HepG2 (cell line): ENCODE data around the gene GMEB2. TPM values are rescaled to one million over a fixed set of nuclear protein-coding genes. Genes with fewer than 3 reads are reported as not detected.

Experiments used
- ARNT2 ChIP-seq: sonication (generic); formaldehyde crosslinking; IDR thresholded peaks from 2 replicates; pipeline ENCODE4 v1.8.0; 2022; ENCODE audit warnings: mild to moderate bottlenecking, low read depth, missing genetic modification reagents, moderate library complexity
- CCDC6 ChIP-seq: sonication (generic); formaldehyde crosslinking; IDR thresholded peaks from 2 replicates; pipeline ENCODE4 v1.8.1; 2022; ENCODE audit warnings: mild to moderate bottlenecking, missing genetic modification reagents, moderate library complexity
- CENPX ChIP-seq: sonication (generic); formaldehyde crosslinking; IDR thresholded peaks from 2 replicates; pipeline ENCODE4 v1.9.0; 2021; ENCODE audit warnings: mild to moderate bottlenecking, missing genetic modification reagents, moderate library complexity
- DMAP1 ChIP-seq: IDR thresholded peaks from 2 replicates; pipeline ENCODE4 v1.6.1; 2016
- FIP1L1 ChIP-seq: fragments of 200-400 bp; formaldehyde crosslinking; IDR thresholded peaks from 2 replicates; pipeline ENCODE4 v1.6.1; 2018; ENCODE audit warnings: low read depth, mild to moderate bottlenecking, low read length, moderate library complexity, borderline replicate concordance; ENCODE audit not compliant: insufficient read depth
- MATR3 ChIP-seq: sonication (generic); formaldehyde crosslinking; IDR thresholded peaks from 2 replicates; pipeline ENCODE4 v1.4.0; 2020; ENCODE audit warnings: missing genetic modification reagents
- SALL2 ChIP-seq: sonication (generic); formaldehyde crosslinking; IDR thresholded peaks from 2 replicates; pipeline ENCODE4 v1.8.1; 2023; ENCODE audit warnings: mild to moderate bottlenecking, missing genetic modification reagents, inconsistent platforms
- SAP130 ChIP-seq: IDR thresholded peaks from 2 replicates; pipeline ENCODE4 v1.6.1; 2016; ENCODE audit warnings: low read depth
- SMAD1 ChIP-seq: sonication (generic); formaldehyde crosslinking; IDR thresholded peaks from 2 replicates; pipeline ENCODE4 v1.4.0; 2020; ENCODE audit warnings: missing genetic modification reagents, low read depth, mild to moderate bottlenecking, borderline replicate concordance
- SP140L ChIP-seq: sonication (generic); formaldehyde crosslinking; IDR thresholded peaks from 2 replicates; pipeline ENCODE4 v1.4.0; 2020; ENCODE audit warnings: missing genetic modification reagents, borderline replicate concordance
- ZBTB8A ChIP-seq: sonication (generic); formaldehyde crosslinking; IDR thresholded peaks from 2 replicates; pipeline ENCODE4 v1.4.0; 2020; ENCODE audit warnings: mild to moderate bottlenecking, low read depth, missing genetic modification reagents, borderline replicate concordance
- ZFYVE20 ChIP-seq: sonication (generic); formaldehyde crosslinking; IDR thresholded peaks from 2 replicates; pipeline ENCODE4 v1.8.0; 2023; ENCODE audit warnings: low read depth, mild to moderate bottlenecking, moderate library complexity, missing genetic modification reagents, borderline replicate concordance
- ZNF496 ChIP-seq: sonication (generic); formaldehyde crosslinking; IDR thresholded peaks from 2 replicates; pipeline ENCODE4 v1.8.1; 2023; ENCODE audit warnings: mild to moderate bottlenecking, moderate library complexity, missing genetic modification reagents; ENCODE audit not compliant: insufficient replicate concordance
- ZNF562 ChIP-seq: sonication (generic); formaldehyde crosslinking; IDR thresholded peaks from 2 replicates; pipeline ENCODE4 v1.8.0; 2022; ENCODE audit warnings: missing genetic modification reagents, borderline replicate concordance
- ZNF746 ChIP-seq: sonication (generic); formaldehyde crosslinking; IDR thresholded peaks from 2 replicates; pipeline ENCODE4 v1.8.0; 2022; ENCODE audit warnings: mild to moderate bottlenecking, missing genetic modification reagents
- ZNF792 ChIP-seq: IDR thresholded peaks from 2 replicates; pipeline ENCODE4 v1.6.1; 2016
- ZSCAN22 ChIP-seq: sonication (generic); formaldehyde crosslinking; IDR thresholded peaks from 2 replicates; pipeline ENCODE4 v1.4.0; 2020; ENCODE audit warnings: mild to moderate bottlenecking, missing genetic modification reagents
- polyA plus RNA-seq, 8 experiments: library from polyadenylated mRNA; depleted of rRNA in 3 of 8; stranded (reverse) in 7 of 8; unstranded in 1 of 8; fragments of >200 nt; fragmentation: Illumina TruSeq in 4 of 8; extraction: Trizol in 4 of 8; gene quantifications; 2 replicates each; pipeline versions ENCODE4 v1.2.1 to v1.2.3, GENCODE V29; 2011 to 2016; ENCODE audit warnings: low read depth in 4 of 8, missing spikeins in 1 of 8, mixed read lengths in 1 of 8; ENCODE audit not compliant: insufficient read depth in 1 of 8
- total RNA-seq, 5 experiments: library from RNA; depleted of rRNA; stranded (reverse); fragments of >200 nt; fragmentation: Illumina TruSeq; extraction: Trizol; gene quantifications; 2 replicates each; pipeline ENCODE4 v1.2.3, GENCODE V29; 2016; ENCODE audit warnings: low read depth in 1 of 5
- TF ChIP-seq, protein P1 (sequence below): sonication (generic); formaldehyde crosslinking; IDR thresholded peaks from 2 replicates; pipeline ENCODE4 v1.5.0; 2020; ENCODE audit warnings: mild to moderate bottlenecking, missing genetic modification reagents, borderline replicate concordance
- TF ChIP-seq, protein P2 (sequence below): IDR thresholded peaks from 2 replicates; pipeline ENCODE4 v1.6.1; 2016
- TF ChIP-seq, protein P3 (sequence below): sonication (generic); formaldehyde crosslinking; IDR thresholded peaks from 2 replicates; pipeline ENCODE4 v1.4.0; 2020; ENCODE audit warnings: mild to moderate bottlenecking, low read depth, missing genetic modification reagents

Gene GMEB2
- total and polyA plus RNA-seq, 2 of the 13 experiments (the other 11 are each of a cell fraction or from before 2014, with no cell fraction given): 10.6 to 12.4 TPM

DNA sequence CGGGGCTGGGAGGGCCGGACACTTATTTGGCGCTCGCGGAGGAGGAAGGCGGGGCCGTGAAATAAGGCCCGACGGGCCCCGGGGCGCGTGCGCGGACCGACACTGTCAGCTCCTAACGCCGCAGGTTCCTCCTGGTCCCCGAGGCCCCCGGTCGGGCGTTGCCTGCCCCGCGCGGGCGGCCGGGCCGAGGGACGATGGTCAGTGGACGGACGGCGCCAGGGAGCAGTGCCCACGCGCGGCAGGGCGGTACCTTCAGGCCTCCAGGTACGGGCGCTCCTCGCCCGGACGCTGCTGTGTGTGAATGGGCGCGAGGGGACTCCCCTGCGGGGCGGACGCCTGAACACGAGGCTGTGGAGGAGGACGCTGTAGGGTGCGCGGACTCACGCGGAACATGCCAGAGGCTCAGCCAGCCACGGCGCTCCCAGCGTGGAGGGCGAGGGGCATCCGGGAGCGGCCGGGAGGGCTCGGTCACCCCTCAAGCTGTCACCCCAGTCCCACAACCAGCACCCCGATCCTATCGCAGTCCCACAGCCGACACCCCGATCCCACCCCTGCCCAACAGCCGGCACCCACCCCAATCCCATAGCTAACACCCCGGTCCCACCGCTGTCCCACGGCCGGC lies 339 bp upstream of the GMEB2 start (continued):
- TF ChIP-seq, protein P1, sequence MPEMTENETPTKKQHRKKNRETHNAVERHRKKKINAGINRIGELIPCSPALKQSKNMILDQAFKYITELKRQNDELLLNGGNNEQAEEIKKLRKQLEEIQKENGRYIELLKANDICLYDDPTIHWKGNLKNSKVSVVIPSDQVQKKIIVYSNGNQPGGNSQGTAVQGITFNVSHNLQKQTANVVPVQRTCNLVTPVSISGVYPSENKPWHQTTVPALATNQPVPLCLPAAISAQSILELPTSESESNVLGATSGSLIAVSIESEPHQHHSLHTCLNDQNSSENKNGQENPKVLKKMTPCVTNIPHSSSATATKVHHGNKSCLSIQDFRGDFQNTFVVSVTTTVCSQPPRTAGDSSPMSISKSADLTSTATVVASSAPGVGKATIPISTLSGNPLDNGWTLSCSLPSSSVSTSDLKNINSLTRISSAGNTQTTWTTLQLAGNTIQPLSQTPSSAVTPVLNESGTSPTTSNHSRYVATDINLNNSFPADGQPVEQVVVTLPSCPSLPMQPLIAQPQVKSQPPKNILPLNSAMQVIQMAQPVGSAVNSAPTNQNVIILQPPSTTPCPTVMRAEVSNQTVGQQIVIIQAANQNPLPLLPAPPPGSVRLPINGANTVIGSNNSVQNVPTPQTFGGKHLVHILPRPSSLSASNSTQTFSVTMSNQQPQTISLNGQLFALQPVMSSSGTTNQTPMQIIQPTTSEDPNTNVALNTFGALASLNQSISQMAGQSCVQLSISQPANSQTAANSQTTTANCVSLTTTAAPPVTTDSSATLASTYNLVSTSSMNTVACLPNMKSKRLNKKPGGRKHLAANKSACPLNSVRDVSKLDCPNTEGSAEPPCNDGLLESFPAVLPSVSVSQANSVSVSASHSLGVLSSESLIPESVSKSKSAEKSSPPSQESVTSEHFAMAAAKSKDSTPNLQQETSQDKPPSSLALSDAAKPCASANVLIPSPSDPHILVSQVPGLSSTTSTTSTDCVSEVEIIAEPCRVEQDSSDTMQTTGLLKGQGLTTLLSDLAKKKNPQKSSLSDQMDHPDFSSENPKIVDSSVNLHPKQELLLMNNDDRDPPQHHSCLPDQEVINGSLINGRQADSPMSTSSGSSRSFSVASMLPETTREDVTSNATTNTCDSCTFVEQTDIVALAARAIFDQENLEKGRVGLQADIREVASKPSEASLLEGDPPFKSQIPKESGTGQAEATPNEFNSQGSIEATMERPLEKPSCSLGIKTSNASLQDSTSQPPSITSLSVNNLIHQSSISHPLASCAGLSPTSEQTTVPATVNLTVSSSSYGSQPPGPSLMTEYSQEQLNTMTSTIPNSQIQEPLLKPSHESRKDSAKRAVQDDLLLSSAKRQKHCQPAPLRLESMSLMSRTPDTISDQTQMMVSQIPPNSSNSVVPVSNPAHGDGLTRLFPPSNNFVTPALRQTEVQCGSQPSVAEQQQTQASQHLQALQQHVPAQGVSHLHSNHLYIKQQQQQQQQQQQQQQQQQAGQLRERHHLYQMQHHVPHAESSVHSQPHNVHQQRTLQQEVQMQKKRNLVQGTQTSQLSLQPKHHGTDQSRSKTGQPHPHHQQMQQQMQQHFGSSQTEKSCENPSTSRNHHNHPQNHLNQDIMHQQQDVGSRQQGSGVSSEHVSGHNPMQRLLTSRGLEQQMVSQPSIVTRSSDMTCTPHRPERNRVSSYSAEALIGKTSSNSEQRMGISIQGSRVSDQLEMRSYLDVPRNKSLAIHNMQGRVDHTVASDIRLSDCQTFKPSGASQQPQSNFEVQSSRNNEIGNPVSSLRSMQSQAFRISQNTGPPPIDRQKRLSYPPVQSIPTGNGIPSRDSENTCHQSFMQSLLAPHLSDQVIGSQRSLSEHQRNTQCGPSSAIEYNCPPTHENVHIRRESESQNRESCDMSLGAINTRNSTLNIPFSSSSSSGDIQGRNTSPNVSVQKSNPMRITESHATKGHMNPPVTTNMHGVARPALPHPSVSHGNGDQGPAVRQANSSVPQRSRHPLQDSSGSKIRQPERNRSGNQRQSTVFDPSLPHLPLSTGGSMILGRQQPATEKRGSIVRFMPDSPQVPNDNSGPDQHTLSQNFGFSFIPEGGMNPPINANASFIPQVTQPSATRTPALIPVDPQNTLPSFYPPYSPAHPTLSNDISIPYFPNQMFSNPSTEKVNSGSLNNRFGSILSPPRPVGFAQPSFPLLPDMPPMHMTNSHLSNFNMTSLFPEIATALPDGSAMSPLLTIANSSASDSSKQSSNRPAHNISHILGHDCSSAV (CRISPR knock-in tag): no peak
- TF ChIP-seq ZSCAN22 (0 out of 2 replicates have a peak, but pooled peaks have one; percentile 52), SP140L (CRISPR knock-in tag) (peak; percentile 65; the same call in 1 of the 2 replicates), CCDC6 (CRISPR knock-in tag) (peak; percentile 89; the same call in 1 of the 2 replicates), FIP1L1 (peak; percentile 93; the same call in 1 of the 2 replicates), SALL2 (CRISPR knock-in tag) (peak; percentile 97; the same call in 1 of the 2 replicates), ARNT2 (peak; percentile 92), ZNF746 (CRISPR knock-in tag) (peak; percentile 64; the same call in 1 of the 2 replicates), SMAD1 (CRISPR knock-in tag) (peak; percentile 98), ZBTB8A (CRISPR knock-in tag) (no peak; the same call in 1 of the 2 replicates), SAP130 (CRISPR knock-in tag) (peak; percentile 97), CENPX (CRISPR knock-in tag) (no peak), ZNF496 (CRISPR knock-in tag) (no peak), DMAP1 (CRISPR knock-in tag) (peak; percentile 93), MATR3 (CRISPR knock-in tag) (0 out of 2 replicates have a peak, but pooled peaks have one; percentile 95), ZNF562 (no peak), ZNF792 (CRISPR knock-in tag) (peak; percentile 94), ZFYVE20 (CRISPR knock-in tag) (peak; percentile 90; the same call in 1 of the 2 replicates)
- TF ChIP-seq, protein P2, sequence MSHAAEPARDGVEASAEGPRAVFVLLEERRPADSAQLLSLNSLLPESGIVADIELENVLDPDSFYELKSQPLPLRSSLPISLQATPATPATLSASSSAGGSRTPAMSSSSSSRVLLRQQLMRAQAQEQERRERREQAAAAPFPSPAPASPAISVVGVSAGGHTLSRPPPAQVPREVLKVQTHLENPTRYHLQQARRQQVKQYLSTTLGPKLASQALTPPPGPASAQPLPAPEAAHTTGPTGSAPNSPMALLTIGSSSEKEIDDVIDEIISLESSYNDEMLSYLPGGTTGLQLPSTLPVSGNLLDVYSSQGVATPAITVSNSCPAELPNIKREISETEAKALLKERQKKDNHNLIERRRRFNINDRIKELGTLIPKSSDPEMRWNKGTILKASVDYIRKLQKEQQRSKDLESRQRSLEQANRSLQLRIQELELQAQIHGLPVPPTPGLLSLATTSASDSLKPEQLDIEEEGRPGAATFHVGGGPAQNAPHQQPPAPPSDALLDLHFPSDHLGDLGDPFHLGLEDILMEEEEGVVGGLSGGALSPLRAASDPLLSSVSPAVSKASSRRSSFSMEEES: peak; percentile 52; the same call in 1 of the 2 replicates
- TF ChIP-seq, protein P3, sequence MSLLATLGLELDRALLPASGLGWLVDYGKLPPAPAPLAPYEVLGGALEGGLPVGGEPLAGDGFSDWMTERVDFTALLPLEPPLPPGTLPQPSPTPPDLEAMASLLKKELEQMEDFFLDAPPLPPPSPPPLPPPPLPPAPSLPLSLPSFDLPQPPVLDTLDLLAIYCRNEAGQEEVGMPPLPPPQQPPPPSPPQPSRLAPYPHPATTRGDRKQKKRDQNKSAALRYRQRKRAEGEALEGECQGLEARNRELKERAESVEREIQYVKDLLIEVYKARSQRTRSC: peak; percentile 96; the same call in 1 of the 2 replicates
